ENCODE measurements around the gene EFNA3.

- TF ChIP-seq, protein P1, sequence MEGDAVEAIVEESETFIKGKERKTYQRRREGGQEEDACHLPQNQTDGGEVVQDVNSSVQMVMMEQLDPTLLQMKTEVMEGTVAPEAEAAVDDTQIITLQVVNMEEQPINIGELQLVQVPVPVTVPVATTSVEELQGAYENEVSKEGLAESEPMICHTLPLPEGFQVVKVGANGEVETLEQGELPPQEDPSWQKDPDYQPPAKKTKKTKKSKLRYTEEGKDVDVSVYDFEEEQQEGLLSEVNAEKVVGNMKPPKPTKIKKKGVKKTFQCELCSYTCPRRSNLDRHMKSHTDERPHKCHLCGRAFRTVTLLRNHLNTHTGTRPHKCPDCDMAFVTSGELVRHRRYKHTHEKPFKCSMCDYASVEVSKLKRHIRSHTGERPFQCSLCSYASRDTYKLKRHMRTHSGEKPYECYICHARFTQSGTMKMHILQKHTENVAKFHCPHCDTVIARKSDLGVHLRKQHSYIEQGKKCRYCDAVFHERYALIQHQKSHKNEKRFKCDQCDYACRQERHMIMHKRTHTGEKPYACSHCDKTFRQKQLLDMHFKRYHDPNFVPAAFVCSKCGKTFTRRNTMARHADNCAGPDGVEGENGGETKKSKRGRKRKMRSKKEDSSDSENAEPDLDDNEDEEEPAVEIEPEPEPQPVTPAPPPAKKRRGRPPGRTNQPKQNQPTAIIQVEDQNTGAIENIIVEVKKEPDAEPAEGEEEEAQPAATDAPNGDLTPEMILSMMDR (IDR thresholded peaks at IDR 0.05) = no peak
- TF ChIP-seq POLR2A (IDR thresholded peaks at IDR 0.05) = no peak
Measured at GRCh38 chr1:155131285-155131684, 52.6 kb downstream of the EFNA3 start.
